IPS-18c (cell line): ENCODE results near the gene SPTLC2.

ENCODE experiments used
- H3K4me3 ChIP-seq: 2 replicates; pipeline ENCODE4 v1.7.0; 2013; ENCODE audit warnings: low read depth, mild to moderate bottlenecking, low read length, moderate library complexity; ENCODE audit not compliant: insufficient read depth
- H3K9me3 ChIP-seq: one replicate; pipeline ENCODE4 v1.6.1; 2013; ENCODE audit warnings: mild to moderate bottlenecking, low read length, moderate library complexity; ENCODE audit not compliant: control insufficient read depth, insufficient read depth

SPTLC2 gene

GRCh38 chr14:77473921-77474320 is 142.5 kb downstream of the SPTLC2 start:
- H3K4me3 ChIP-seq: no peak overlapping the region

GRCh38 chr14:77470224-77470870 is 146.1 kb downstream of the SPTLC2 start:
- no peaks in the 10 kb centered on the region for H3K9me3 ChIP-seq
- H3K4me3 ChIP-seq: no peak overlapping the region

More at GRCh38 chr14:77473921-77474320, 142.5 kb downstream of the SPTLC2 start:
- H3K9me3 ChIP-seq: no peaks in the 10 kb centered on the region

- Histone ChIP-seq H3K9me3 (no peaks in the 10 kb centered on the region), H3K4me3 (no peak overlapping the region)
These were observed 146.9 kb downstream of the SPTLC2 start for GRCh38 chr14:77469539-77469938.

- Histone ChIP-seq H3K4me3 (no peak overlapping the region), H3K9me3 (no peaks in the 10 kb centered on the region)
These were observed 147.4 kb downstream of the SPTLC2 start for GRCh38 chr14:77469067-77469505.

GRCh38 chr14:77467801-77468200 is 148.6 kb downstream of the SPTLC2 start:
- Histone ChIP-seq H3K9me3 (no peaks in the 10 kb centered on the region), H3K4me3 (no peak overlapping the region)

- peak overlapping the region; percentile 67 for H3K4me3 ChIP-seq
These were observed 157.2 kb downstream of the SPTLC2 start for GRCh38 chr14:77459072-77459723.

GRCh38 chr14:77458249-77458950 is 158.0 kb downstream of the SPTLC2 start:
- Histone ChIP-seq H3K4me3 (peak overlapping the region; percentile 67), H3K9me3 (no peaks in the 10 kb centered on the region)

More at GRCh38 chr14:77459072-77459723, 157.2 kb downstream of the SPTLC2 start:
- H3K9me3 ChIP-seq: no peaks in the 10 kb centered on the region

GRCh38 chr14:77457522-77458248 is 158.8 kb downstream of the SPTLC2 start, which contains the start of the genes AHSA1 and VIPAS39:
TSS of gene AHSA1 (plus strand) at chr14:77458093. CDS start at chr14:77458190, 97 bp downstream.
TSS of gene VIPAS39 (minus strand) at chr14:77457601. CDS start at chr14:77454102, 3,499 bp downstream.
- no peaks in the 10 kb centered on the region for H3K9me3 ChIP-seq
- peak within 1 kb of the TSS; percentile 67 for H3K4me3 ChIP-seq

GRCh38 chr14:77457115-77457521 is 159.3 kb downstream of the SPTLC2 start:
- H3K4me3 ChIP-seq: peak overlapping the region; percentile 67
- H3K9me3 ChIP-seq: no peaks in the 10 kb centered on the region
